Lung (tissue), 12 donors: ENCODE measurements around the gene SLC25A42. TPM values are rescaled to one million over a fixed set of nuclear protein-coding genes. Genes with fewer than 3 reads are reported as not detected.

ENCODE experiments used
- ATAC-seq: fragments of 200-7000 bp; cut with Tn5 transposase; one replicate; pipeline ENCODE4 v1.9.1; 2020; ENCODE audit warnings: moderate number of reproducible peaks; ENCODE audit not compliant: insufficient read depth, low FRiP score
- DNase-seq, 3 donors: peaks; one replicate each; pipeline ENCODE4 v3.0.0-alpha.2; 2013 to 2017
- H3K27ac ChIP-seq, 2 donors: one replicate each; pipeline ENCODE4 v1.5.1; 2013; ENCODE audit warnings: mild to moderate bottlenecking in 2 of 2, moderate library complexity in 2 of 2, control low read depth in 1 of 2, inconsistent platforms in 1 of 2, low read depth in 1 of 2, low read length in 1 of 2
- H3K27me3 ChIP-seq, 3 donors: one replicate each; pipeline ENCODE4 v1.5.1; 2013; ENCODE audit warnings: low read length in 2 of 3; ENCODE audit not compliant: control insufficient read depth in 3 of 3, insufficient read depth in 3 of 3
- H3K36me3 ChIP-seq, 4 donors: one replicate each; pipeline ENCODE4 v1.5.1; 2013; ENCODE audit warnings: low read length in 4 of 4, mild to moderate bottlenecking in 1 of 4, moderate library complexity in 1 of 4; ENCODE audit not compliant: control insufficient read depth in 4 of 4, insufficient read depth in 4 of 4
- H3K4me1 ChIP-seq, 5 donors: one replicate each; pipeline ENCODE4 v1.5.1; 2013; ENCODE audit warnings: low read length in 5 of 5, mild to moderate bottlenecking in 2 of 5, moderate library complexity in 1 of 5; ENCODE audit not compliant: control insufficient read depth in 5 of 5, insufficient read depth in 5 of 5
- H3K4me3 ChIP-seq: one replicate; pipeline ENCODE4 v1.5.1; 2013; ENCODE audit warnings: mild to moderate bottlenecking, control low read depth, moderate library complexity
- H3K9ac ChIP-seq, 2 donors: one replicate each; pipeline ENCODE4 v1.5.1; 2013; ENCODE audit warnings: low read length in 2 of 2, control low read depth in 1 of 2; ENCODE audit not compliant: insufficient read depth in 1 of 2
- H3K9me3 ChIP-seq, 4 donors: one replicate each; pipeline ENCODE4 v1.5.1; 2013; ENCODE audit warnings: low read length in 3 of 4, mild to moderate bottlenecking in 1 of 4, moderate library complexity in 1 of 4; ENCODE audit not compliant: control insufficient read depth in 4 of 4, insufficient read depth in 3 of 4
- WGBS, 2 donors: extraction: QIAGEN DNeasy Blood & Tissue Kit; methylation state at CpG; one replicate each; pipeline ENCODE4 v1.1.7; 2013; 5-methylcytosine and 5-hydroxymethylcytosine counted together
- polyA plus RNA-seq, 2 donors: library from polyadenylated mRNA; stranded (reverse); fragments of 200-250 nt; gene quantifications; one replicate each; pipeline ENCODE4 v1.2.1, GENCODE V29; 2013
- total RNA-seq, 2 donors: library from RNA; depleted of rRNA in 1 of 2; stranded (reverse); fragments of >200 nt in 1 of 2; gene quantifications; one replicate each; pipeline ENCODE4 v1.2.1, GENCODE V29; 2014 to 2021
- TF ChIP-seq, protein P1 (sequence below): IDR thresholded peaks from 2 replicates; pipeline ENCODE4 v1.5.1; 2012; ENCODE audit warnings: mild to moderate bottlenecking; ENCODE audit errors: control extremely low read depth, extremely low read depth
- donor health status: control.
- donor health status: control.
- donor health status: Bipolar disorder and iron deficiency.
- donor health status: healthy.
- donor health status: DM: yes; HTN: yes; CAD: no.

SLC25A42 gene
- total and polyA plus RNA-seq, 4 donors: 5.8 to 10.1 (median 7.0) TPM

DNA sequence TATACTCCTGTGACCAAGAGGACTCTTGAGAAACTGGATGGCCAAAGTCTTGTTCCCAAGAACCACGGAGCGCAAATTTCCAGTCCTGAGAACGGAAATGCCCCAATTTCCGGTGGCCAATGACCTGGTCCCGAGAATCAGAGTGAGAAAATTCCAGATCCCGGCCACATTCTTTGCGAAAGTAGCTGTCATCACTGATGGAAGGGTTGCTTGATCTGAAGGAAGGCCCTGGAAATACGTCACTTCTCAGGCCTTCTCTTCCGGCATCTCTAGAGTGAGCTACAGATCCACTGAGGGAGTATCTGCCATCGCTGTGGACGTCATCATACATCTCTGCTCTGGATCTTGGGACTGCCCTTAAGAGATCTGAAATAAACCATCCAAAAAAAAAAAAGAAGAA lies 37.9 kb upstream of the SLC25A42 start:
- whole genome bisulfite sequencing, 2 donors: 93 to 96% methylated on average over 11 of the region's 11 CpGs
- Histone ChIP-seq H3K36me3 (peaks cover 41 to 61% (median 49%) of the 10 kb centered on the region in 4 donors), H3K27me3 (no peaks in the 10 kb centered on the region), H3K9ac (no peak overlapping the region), H3K4me1 (peaks cover 0 to 12% (median 0%) of the 10 kb centered on the region in 5 donors), H3K4me3 (no peak overlapping the region), H3K9me3 (no peaks in the 10 kb centered on the region), H3K27ac (no peak overlapping the region)
- TF ChIP-seq, protein P1, sequence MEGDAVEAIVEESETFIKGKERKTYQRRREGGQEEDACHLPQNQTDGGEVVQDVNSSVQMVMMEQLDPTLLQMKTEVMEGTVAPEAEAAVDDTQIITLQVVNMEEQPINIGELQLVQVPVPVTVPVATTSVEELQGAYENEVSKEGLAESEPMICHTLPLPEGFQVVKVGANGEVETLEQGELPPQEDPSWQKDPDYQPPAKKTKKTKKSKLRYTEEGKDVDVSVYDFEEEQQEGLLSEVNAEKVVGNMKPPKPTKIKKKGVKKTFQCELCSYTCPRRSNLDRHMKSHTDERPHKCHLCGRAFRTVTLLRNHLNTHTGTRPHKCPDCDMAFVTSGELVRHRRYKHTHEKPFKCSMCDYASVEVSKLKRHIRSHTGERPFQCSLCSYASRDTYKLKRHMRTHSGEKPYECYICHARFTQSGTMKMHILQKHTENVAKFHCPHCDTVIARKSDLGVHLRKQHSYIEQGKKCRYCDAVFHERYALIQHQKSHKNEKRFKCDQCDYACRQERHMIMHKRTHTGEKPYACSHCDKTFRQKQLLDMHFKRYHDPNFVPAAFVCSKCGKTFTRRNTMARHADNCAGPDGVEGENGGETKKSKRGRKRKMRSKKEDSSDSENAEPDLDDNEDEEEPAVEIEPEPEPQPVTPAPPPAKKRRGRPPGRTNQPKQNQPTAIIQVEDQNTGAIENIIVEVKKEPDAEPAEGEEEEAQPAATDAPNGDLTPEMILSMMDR: no peak
- no peak for ATAC-seq
- no peak for DNase-seq

DNA sequence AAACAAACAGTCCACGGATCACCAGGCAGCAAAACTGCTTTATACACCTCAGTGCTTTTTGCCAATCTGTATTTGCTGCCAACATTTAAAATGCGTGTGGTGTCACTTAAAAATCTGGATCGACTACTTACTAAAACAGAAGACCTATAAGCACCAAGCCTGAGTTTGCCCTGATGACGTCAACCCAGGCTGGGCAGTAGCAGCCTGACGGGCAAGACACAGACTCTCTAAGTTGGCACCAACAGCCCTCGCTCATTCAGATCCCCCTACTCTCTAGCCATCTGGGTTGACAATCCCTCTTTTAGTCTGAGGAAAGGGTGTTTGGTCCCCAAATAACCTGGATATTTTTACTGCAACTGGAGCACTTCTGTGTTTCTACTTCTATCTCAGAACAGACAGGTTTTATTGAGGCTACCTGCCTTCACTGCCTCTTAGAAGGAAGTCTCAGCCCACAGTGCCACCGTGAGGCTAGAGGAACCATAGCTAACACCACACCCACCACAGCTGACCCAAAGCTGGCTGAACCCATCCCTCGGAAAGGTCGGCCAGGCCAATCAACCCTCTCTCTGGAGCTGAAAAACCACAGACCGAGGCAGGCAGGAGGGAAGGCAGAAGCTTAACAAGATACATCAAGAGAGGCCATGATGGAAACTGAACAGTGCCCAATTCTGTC lies 37.4 kb upstream of the SLC25A42 start:
- ATAC-seq: no peak
- Histone ChIP-seq H3K9me3 (no peaks in the 10 kb centered on the region), H3K9ac (no peak overlapping the region), H3K36me3 (peaks cover 41 to 63% (median 50%) of the 10 kb centered on the region in 4 donors), H3K27ac (no peak overlapping the region), H3K4me3 (no peak overlapping the region), H3K27me3 (no peaks in the 10 kb centered on the region), H3K4me1 (peaks cover 0 to 9% (median 0%) of the 10 kb centered on the region in 5 donors)
- peak in 2 of 3 donors; percentile 10 to 29 for DNase-seq
- 56 to 71% methylated on average over 10 of the region's 10 CpGs for WGBS, 2 donors
- TF ChIP-seq, protein P1: no peak

DNA sequence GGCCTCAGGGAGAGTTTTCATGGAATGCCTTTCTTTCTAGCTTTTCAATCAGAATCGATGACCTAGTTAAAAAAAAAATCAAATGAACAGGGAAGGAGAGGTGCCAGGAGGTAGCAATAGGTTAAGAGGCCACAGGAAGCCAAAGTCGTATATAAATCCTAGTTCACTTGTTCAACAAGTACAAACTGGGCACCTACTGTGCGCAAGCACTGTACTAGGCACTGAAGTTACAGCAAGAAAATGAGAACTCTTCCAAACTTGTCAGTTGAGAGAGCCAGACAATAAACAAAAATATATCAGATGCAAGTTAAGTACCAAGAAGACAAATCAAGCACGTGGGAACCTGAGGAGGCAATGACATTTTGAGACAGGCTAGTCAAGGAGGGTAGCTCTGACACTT lies 36.6 kb upstream of the SLC25A42 start:
- WGBS, 2 donors: 88 to 90% methylated on average over 4 of the region's 4 CpGs
- ATAC-seq (no peak), DNase-seq (no peak)
- Histone ChIP-seq H3K4me3 (no peak overlapping the region), H3K36me3 (peaks cover 40 to 61% (median 49%) of the 10 kb centered on the region in 4 donors), H3K4me1 (peaks cover 0 to 8% (median 3%) of the 10 kb centered on the region in 5 donors), H3K9me3 (no peaks in the 10 kb centered on the region), H3K9ac (no peak overlapping the region), H3K27ac (no peak overlapping the region), H3K27me3 (no peaks in the 10 kb centered on the region)
- TF ChIP-seq, protein P1: no peak
